Hepatocyte (in vitro differentiated cells): ENCODE measurements around the gene DCC. TPM values are rescaled to one million over a fixed set of nuclear protein-coding genes. Genes with fewer than 3 reads are reported as not detected.

Experiments used
- DNase-seq: peaks from one replicate; pipeline ENCODE4 v3.0.0-alpha.2; 2016; ENCODE audit warnings: low spot score
- H2AFZ ChIP-seq: fragments of 200-600 bp; sonication (generic); 2 replicates; pipeline ENCODE4 v1.6.0; 2016; ENCODE audit warnings: antibody characterized with exemption, mild to moderate bottlenecking
- H3K27ac ChIP-seq: fragments of 200-600 bp; sonication (generic); 2 replicates; pipeline ENCODE4 v1.5.1; 2016; ENCODE audit warnings: mild to moderate bottlenecking
- H3K27me3 ChIP-seq: fragments of 200-600 bp; sonication (generic); 2 replicates; pipeline ENCODE4 v1.6.1; 2016
- H3K36me3 ChIP-seq: fragments of 200-600 bp; sonication (generic); replicated peaks from 2 replicates; pipeline ENCODE4 v1.5.1; 2016; ENCODE audit warnings: low read depth; ENCODE audit not compliant: insufficient read depth
- H3K4me1 ChIP-seq: fragments of 200-600 bp; sonication (generic); 2 replicates; pipeline ENCODE4 v1.5.1; 2016; ENCODE audit warnings: mild to moderate bottlenecking, moderate library complexity; ENCODE audit not compliant: insufficient read depth
- H3K4me2 ChIP-seq: fragments of 200-600 bp; sonication (generic); 2 replicates; pipeline ENCODE4 v1.6.0; 2016
- H3K4me3 ChIP-seq: fragments of 200-600 bp; sonication (generic); 2 replicates; pipeline ENCODE4 v1.5.1; 2016; ENCODE audit warnings: mild to moderate bottlenecking
- H3K79me2 ChIP-seq: fragments of 200-600 bp; sonication (generic); 2 replicates; pipeline ENCODE4 v1.6.0; 2017; ENCODE audit warnings: mild to moderate bottlenecking
- H3K9me2 ChIP-seq: fragments of 200-600 bp; sonication (generic); replicated peaks from 2 replicates; pipeline ENCODE4 v1.6.0; 2017; ENCODE audit warnings: mild to moderate bottlenecking; ENCODE audit not compliant: insufficient read depth
- H3K9me3 ChIP-seq: fragments of 200-600 bp; sonication (generic); 2 replicates; pipeline ENCODE4 v1.5.1; 2016; ENCODE audit warnings: low read depth, mild to moderate bottlenecking
- H4K20me1 ChIP-seq: fragments of 200-600 bp; sonication (generic); 2 replicates; pipeline ENCODE4 v1.6.0; 2016; ENCODE audit warnings: mild to moderate bottlenecking; ENCODE audit not compliant: insufficient read depth, poor library complexity, severe bottlenecking
- EZH2 ChIP-seq: fragments of 200-600 bp; sonication (generic); IDR thresholded peaks from 2 replicates; pipeline ENCODE4 v1.6.1; 2016; ENCODE audit warnings: antibody characterized with exemption, mild to moderate bottlenecking, borderline replicate concordance
- EZH2phosphoT487 ChIP-seq: fragments of 200-600 bp; sonication (generic); IDR thresholded peaks from one replicate; pipeline ENCODE4 v1.6.1; 2018; ENCODE audit warnings: antibody characterized with exemption, mild to moderate bottlenecking, low read depth, moderate library complexity; ENCODE audit not compliant: unreplicated experiment, severe bottlenecking
- WGBS: methylation state at CpG from one replicate; pipeline ENCODE4 v1.1.6; 2016; ENCODE audit warnings: low lambda C conversion rate; ENCODE audit errors: missing lambda C conversion rate; 5-methylcytosine and 5-hydroxymethylcytosine counted together
- polyA plus RNA-seq: library from polyadenylated mRNA; unstranded; fragments of >200 nt; fragmentation: Nextera tagmentation; extraction: Ambion mirVana; gene quantifications from 2 replicates; pipeline ENCODE4 v1.2.1, GENCODE V29; 2016
- total RNA-seq: library from RNA; depleted of rRNA; stranded (reverse); fragments of >200 nt; gene quantifications from 2 replicates; pipeline ENCODE4 v1.2.3, GENCODE V29; 2014
- TF ChIP-seq, protein P1 (sequence below): fragments of 200-600 bp; sonication (generic); IDR thresholded peaks from 2 replicates; pipeline ENCODE4 v1.5.1; 2016; ENCODE audit warnings: antibody characterized with exemption, mild to moderate bottlenecking; ENCODE audit not compliant: poor library complexity

DCC gene
- total and polyA plus RNA-seq, 2 experiments from 2014 or later: 1.0 to 3.5 TPM

DNA sequence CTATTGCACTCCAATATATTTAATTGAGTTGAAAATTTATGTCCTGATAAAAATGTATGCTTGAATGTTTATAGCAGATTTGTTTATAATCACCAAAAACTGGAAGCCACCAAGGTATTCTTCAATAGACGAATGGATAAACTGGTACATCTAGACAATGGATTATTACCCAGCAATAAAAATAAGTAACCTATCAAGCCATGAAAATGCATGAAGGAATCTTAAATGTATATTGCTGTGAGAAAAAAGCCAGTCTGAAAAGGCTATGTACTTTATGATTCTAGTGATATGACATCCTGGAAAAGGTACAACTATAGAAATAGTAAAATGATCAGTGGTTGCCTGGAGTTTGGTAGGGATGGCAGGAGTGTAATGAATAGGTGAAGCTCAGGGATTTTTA is 580.7 kb downstream of the DCC start:
- H3K4me1 ChIP-seq: no peaks in the 10 kb centered on the region
- H3K4me2 ChIP-seq: no peak overlapping the region
- H3K36me3 ChIP-seq: no peaks in the 10 kb centered on the region
- no peak for DNase-seq
- H3K4me3 ChIP-seq: no peak overlapping the region
- WGBS: 67% methylated on average over 1 of the region's 1 CpG
- TF ChIP-seq, protein P1, sequence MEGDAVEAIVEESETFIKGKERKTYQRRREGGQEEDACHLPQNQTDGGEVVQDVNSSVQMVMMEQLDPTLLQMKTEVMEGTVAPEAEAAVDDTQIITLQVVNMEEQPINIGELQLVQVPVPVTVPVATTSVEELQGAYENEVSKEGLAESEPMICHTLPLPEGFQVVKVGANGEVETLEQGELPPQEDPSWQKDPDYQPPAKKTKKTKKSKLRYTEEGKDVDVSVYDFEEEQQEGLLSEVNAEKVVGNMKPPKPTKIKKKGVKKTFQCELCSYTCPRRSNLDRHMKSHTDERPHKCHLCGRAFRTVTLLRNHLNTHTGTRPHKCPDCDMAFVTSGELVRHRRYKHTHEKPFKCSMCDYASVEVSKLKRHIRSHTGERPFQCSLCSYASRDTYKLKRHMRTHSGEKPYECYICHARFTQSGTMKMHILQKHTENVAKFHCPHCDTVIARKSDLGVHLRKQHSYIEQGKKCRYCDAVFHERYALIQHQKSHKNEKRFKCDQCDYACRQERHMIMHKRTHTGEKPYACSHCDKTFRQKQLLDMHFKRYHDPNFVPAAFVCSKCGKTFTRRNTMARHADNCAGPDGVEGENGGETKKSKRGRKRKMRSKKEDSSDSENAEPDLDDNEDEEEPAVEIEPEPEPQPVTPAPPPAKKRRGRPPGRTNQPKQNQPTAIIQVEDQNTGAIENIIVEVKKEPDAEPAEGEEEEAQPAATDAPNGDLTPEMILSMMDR: no peak
- no peak for TF ChIP-seq EZH2phosphoT487
- no peak for TF ChIP-seq EZH2
- no peak overlapping the region for H2AFZ ChIP-seq
- no peak overlapping the region for H3K27ac ChIP-seq
- no peaks in the 10 kb centered on the region for H3K27me3 ChIP-seq
- H3K9me3 ChIP-seq: no peaks in the 10 kb centered on the region
- H4K20me1 ChIP-seq: no peaks in the 10 kb centered on the region
- H3K79me2 ChIP-seq: no peaks in the 10 kb centered on the region
- no peaks in the 10 kb centered on the region for H3K9me2 ChIP-seq

DNA sequence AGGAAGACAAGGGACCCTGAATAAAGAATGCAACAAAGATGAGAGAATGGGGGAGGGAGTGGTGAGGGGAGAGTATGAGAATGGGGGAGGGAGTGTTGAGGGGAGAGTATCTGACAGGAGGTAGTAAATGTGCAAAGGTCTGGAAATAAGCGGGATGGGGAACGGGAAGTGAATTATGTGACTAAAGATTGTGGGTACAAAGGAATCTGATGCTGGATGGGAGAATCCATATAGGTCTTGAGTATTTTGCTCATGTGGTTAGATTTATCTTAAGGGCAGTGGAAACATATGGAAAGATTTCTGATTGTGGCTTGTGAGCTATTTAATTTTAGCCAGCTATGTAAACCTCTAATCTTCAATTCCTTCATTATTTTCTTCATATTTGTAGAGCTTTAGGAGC is 593.4 kb downstream of the DCC start:
- H3K4me2 ChIP-seq: no peak overlapping the region
- no peaks in the 10 kb centered on the region for H3K79me2 ChIP-seq
- no peaks in the 10 kb centered on the region for H3K9me2 ChIP-seq
- no peak overlapping the region for H3K4me3 ChIP-seq
- no peaks in the 10 kb centered on the region for H4K20me1 ChIP-seq
- no peak overlapping the region for H3K27ac ChIP-seq
- DNase-seq: no peak
- no peaks in the 10 kb centered on the region for H3K4me1 ChIP-seq
- no peaks in the 10 kb centered on the region for H3K27me3 ChIP-seq
- H2AFZ ChIP-seq: no peak overlapping the region
- 80% methylated on average over 1 of the region's 2 CpGs for WGBS
- no peaks in the 10 kb centered on the region for H3K36me3 ChIP-seq
- no peaks in the 10 kb centered on the region for H3K9me3 ChIP-seq
- no peak for TF ChIP-seq EZH2

DNA sequence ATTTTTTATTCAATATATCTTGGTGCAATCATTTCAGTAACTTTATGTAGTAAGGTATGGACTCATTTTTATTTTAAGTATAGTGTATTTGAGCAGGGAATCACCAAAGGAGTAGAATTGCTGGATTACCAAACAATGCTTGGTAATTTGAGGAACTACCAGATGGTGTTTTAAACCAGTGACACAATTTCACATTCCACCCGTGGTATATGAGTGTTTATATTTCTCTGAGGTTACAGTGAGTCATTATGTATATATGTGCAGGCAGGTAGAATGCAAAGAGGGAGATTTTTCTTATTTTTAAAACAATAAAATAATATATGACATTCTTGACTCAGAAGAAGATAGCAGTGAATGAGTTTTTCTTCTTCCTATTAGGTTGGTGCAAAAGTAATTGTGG is 596.9 kb downstream of the DCC start:
- no peaks in the 10 kb centered on the region for H3K4me1 ChIP-seq
- H3K4me3 ChIP-seq: no peak overlapping the region
- WGBS: 19% methylated on average over 1 of the region's 1 CpG
- no peaks in the 10 kb centered on the region for H3K9me3 ChIP-seq
- no peaks in the 10 kb centered on the region for H4K20me1 ChIP-seq
- H3K36me3 ChIP-seq: no peaks in the 10 kb centered on the region
- no peak overlapping the region for H3K27ac ChIP-seq
- no peak overlapping the region for H2AFZ ChIP-seq
- H3K4me2 ChIP-seq: no peak overlapping the region
- no peaks in the 10 kb centered on the region for H3K27me3 ChIP-seq
- no peaks in the 10 kb centered on the region for H3K79me2 ChIP-seq
- no peaks in the 10 kb centered on the region for H3K9me2 ChIP-seq
- no peak for DNase-seq
- no peak for TF ChIP-seq EZH2phosphoT487
- no peak for TF ChIP-seq EZH2
- TF ChIP-seq, protein P1: no peak

DNA sequence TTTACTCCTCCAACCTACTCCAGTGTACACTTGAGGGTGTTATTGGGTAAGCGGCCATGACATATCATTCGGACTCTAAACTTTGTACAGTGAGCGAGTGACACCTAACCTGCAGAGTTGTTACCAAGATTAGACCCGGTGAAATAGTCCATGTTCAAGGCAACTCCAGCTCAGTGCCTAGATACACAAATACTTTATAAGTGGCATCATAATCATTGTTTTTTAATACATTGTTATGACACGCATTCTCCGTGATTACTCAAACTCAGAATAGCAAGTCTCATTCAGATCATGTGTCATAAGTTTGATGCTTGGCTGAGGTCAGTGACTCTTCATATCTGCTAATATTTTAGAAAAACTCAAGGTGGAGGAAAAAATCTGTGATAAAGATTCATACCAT is 597.8 kb downstream of the DCC start:
- Histone ChIP-seq H2AFZ (no peak overlapping the region), H3K9me3 (no peaks in the 10 kb centered on the region), H3K27ac (no peak overlapping the region), H3K27me3 (no peaks in the 10 kb centered on the region), H3K36me3 (no peaks in the 10 kb centered on the region), H3K4me2 (no peak overlapping the region), H3K4me1 (no peaks in the 10 kb centered on the region), H3K79me2 (no peaks in the 10 kb centered on the region), H3K9me2 (no peaks in the 10 kb centered on the region), H3K4me3 (no peak overlapping the region), H4K20me1 (no peaks in the 10 kb centered on the region)
- WGBS: 94% methylated on average over 6 of the region's 6 CpGs
- TF ChIP-seq, protein P1: no peak
- TF ChIP-seq EZH2 (no peak), EZH2phosphoT487 (no peak)
- DNase-seq: no peak
